ENCODE measurements around the gene C20orf141. TPM values are rescaled to one million over a fixed set of nuclear protein-coding genes. Genes with fewer than 3 reads are reported as not detected.

The C20orf141 gene
- total and polyA plus RNA-seq, 12 donors: not detected

- Histone ChIP-seq H3K27me3 (no peaks in the 10 kb centered on the region), H3K27ac (peak overlapping the region; percentile 74 to 98 (median 93)), H3K36me3 (peaks cover 0 to 34% (median 0%) of the 10 kb centered on the region in 9 donors), H3K4me1 (peaks cover 0 to 23% (median 18%) of the 10 kb centered on the region in 9 donors), H3K4me3 (peak overlapping the region; percentile 73 to 97 (median 90)), H3K9me3 (no peaks in the 10 kb centered on the region)
- DNase-seq: peak; percentile 68 to 75
- ATAC-seq: peak; percentile 40 to 77 (median 68)
- 4 to 5% methylated on average over 33 of the region's 33 CpGs for WGBS, 2 donors
- TF ChIP-seq, protein P1, sequence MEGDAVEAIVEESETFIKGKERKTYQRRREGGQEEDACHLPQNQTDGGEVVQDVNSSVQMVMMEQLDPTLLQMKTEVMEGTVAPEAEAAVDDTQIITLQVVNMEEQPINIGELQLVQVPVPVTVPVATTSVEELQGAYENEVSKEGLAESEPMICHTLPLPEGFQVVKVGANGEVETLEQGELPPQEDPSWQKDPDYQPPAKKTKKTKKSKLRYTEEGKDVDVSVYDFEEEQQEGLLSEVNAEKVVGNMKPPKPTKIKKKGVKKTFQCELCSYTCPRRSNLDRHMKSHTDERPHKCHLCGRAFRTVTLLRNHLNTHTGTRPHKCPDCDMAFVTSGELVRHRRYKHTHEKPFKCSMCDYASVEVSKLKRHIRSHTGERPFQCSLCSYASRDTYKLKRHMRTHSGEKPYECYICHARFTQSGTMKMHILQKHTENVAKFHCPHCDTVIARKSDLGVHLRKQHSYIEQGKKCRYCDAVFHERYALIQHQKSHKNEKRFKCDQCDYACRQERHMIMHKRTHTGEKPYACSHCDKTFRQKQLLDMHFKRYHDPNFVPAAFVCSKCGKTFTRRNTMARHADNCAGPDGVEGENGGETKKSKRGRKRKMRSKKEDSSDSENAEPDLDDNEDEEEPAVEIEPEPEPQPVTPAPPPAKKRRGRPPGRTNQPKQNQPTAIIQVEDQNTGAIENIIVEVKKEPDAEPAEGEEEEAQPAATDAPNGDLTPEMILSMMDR (IDR thresholded peaks at IDR 0.05): no peak
- intact Hi-C loops (cut with DNase I): loop anchor here in 5 of 10 donors (2.0 to 10.0 kb wide), 5 partner anchors 86 to 189 kb away; partner anchors contain the start of genes EBF4 (in 1 of the 5), IDH3B (in 1 of the 5) and NOP56 (in 1 of the 5)
Measured at GRCh38 chr20:2840967-2841531, 26.3 kb downstream of the C20orf141 start.

DNA sequence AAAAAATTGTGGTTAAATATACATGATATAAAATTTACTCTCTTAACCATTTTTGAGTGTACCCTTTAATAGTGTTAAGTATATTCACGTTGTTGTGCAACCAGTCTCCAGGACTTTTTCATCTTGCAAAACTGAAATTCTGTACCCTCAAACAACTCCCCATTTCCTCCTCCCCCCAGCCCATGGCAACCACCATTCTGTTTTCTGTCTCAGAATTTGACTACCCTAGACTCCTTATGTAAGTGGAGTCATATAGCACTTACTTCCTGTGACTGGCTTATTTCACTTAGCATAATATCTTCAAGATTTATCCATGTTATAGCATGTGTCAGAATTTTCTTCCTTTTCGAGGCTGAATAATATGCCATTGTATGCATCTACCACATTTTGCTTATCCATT is 30.8 kb downstream of the C20orf141 start:
- H3K27ac ChIP-seq: no peak overlapping the region
- peaks cover 0 to 20% (median 0%) of the 10 kb centered on the region in 9 donors for H3K36me3 ChIP-seq
- WGBS, 2 donors: 81 to 86% methylated on average over 2 of the region's 2 CpGs
- intact Hi-C loops (cut with DNase I): loop anchor here in 4 of 10 donors (5.0 to 10.0 kb wide), 4 partner anchors 88 to 181 kb away; partner anchors contain the start of genes EBF4 (in 1 of the 4) and IDH3B (in 1 of the 4)
- ATAC-seq (no peak), DNase-seq (no peak)
- peaks cover 0 to 13% (median 10%) of the 10 kb centered on the region in 9 donors for H3K4me1 ChIP-seq
- H3K9me3 ChIP-seq: no peaks in the 10 kb centered on the region
- TF ChIP-seq, protein P1 (IDR thresholded peaks at IDR 0.05): no peak
- H3K4me3 ChIP-seq: no peak overlapping the region
- no peaks in the 10 kb centered on the region for H3K27me3 ChIP-seq

GRCh38 chr20:2846698-2847097 is 31.9 kb downstream of the C20orf141 start:
- H3K4me3 ChIP-seq: no peak overlapping the region
- H3K4me1 ChIP-seq: peaks cover 0 to 7% (median 2%) of the 10 kb centered on the region in 9 donors
- peaks cover 0 to 20% (median 0%) of the 10 kb centered on the region in 9 donors for H3K36me3 ChIP-seq
- ATAC-seq (no peak), DNase-seq (no peak)
- H3K27ac ChIP-seq: no peak overlapping the region
- intact Hi-C loops (cut with DNase I): loop anchor here in 4 of 10 donors (5.0 to 10.0 kb wide), 4 partner anchors 89 to 182 kb away; partner anchors contain the start of genes EBF4 (in 1 of the 4) and IDH3B (in 1 of the 4)
- TF ChIP-seq, protein P1 (IDR thresholded peaks at IDR 0.05): no peak
- no peaks in the 10 kb centered on the region for H3K9me3 ChIP-seq
- no peaks in the 10 kb centered on the region for H3K27me3 ChIP-seq
- WGBS, 2 donors: 78 to 82% methylated on average over 5 of the region's 5 CpGs

GRCh38 chr20:2847802-2848201 is 33.0 kb downstream of the C20orf141 start:
- Histone ChIP-seq H3K27ac (no peak overlapping the region), H3K4me3 (no peak overlapping the region), H3K27me3 (no peaks in the 10 kb centered on the region), H3K9me3 (no peaks in the 10 kb centered on the region), H3K36me3 (peaks cover 0 to 20% (median 0%) of the 10 kb centered on the region in 9 donors), H3K4me1 (peaks cover 0 to 11% (median 10%) of the 10 kb centered on the region in 9 donors)
- WGBS, 2 donors: 92 to 95% methylated on average over 4 of the region's 4 CpGs
- no peak for ATAC-seq
- no peak for DNase-seq
- intact Hi-C loops (cut with DNase I): loop anchor here in 4 of 10 donors (5.0 to 10.0 kb wide), 4 partner anchors 91 to 183 kb away; partner anchors contain the start of genes EBF4 (in 1 of the 4) and IDH3B (in 1 of the 4)
- TF ChIP-seq, protein P1 (IDR thresholded peaks at IDR 0.05): no peak
